GM21381 (cell line): ENCODE measurements around the gene LMCD1.
"Not testable (repeated sequence)": the region's sequence is repeated elsewhere in the genome, so short reads cannot be mapped to it uniquely, and the experiment has no call there.

Experiments
- ATAC-seq: cut with Tn5 transposase; IDR thresholded peaks from one replicate; pipeline ENCODE4 v1.9.1; 2021; ENCODE audit warnings: mild to moderate bottlenecking, moderate library complexity; ENCODE audit not compliant: unreplicated experiment

LMCD1 gene

GRCh38 chr3:8579943-8580342 is 78.3 kb downstream of the LMCD1 start:
- no peak for ATAC-seq

- not testable (repeated sequence) for ATAC-seq
Measured at GRCh38 chr3:8580434-8580833, 78.8 kb downstream of the LMCD1 start.

- ATAC-seq = no peak
Measured at GRCh38 chr3:8581373-8581772, 79.8 kb downstream of the LMCD1 start.

GRCh38 chr3:8581806-8582445 is 80.3 kb downstream of the LMCD1 start:
- no peak for ATAC-seq

GRCh38 chr3:8584661-8585060 is 83.0 kb downstream of the LMCD1 start:
- no peak for ATAC-seq

- ATAC-seq = no peak
Measured at GRCh38 chr3:8589880-8590556, 88.4 kb downstream of the LMCD1 start.

- no peak for ATAC-seq
Measured at GRCh38 chr3:8593021-8593827, 91.6 kb downstream of the LMCD1 start.

- ATAC-seq = no peak
Measured at GRCh38 chr3:8595252-8595651, 93.6 kb downstream of the LMCD1 start.

GRCh38 chr3:8595695-8596115 is 94.1 kb downstream of the LMCD1 start:
- no peak for ATAC-seq

- ATAC-seq = no peak
Measured at GRCh38 chr3:8596321-8597218, 94.9 kb downstream of the LMCD1 start.

- no peak for ATAC-seq
Measured at GRCh38 chr3:8597219-8597853, 95.7 kb downstream of the LMCD1 start.

- ATAC-seq = no peak
Measured at GRCh38 chr3:8599146-8599545, 97.5 kb downstream of the LMCD1 start.

- ATAC-seq = no peak
Measured at GRCh38 chr3:8600457-8600856, 98.8 kb downstream of the LMCD1 start.

GRCh38 chr3:8603115-8603710 is 101.6 kb downstream of the LMCD1 start:
- ATAC-seq = no peak

GRCh38 chr3:8604006-8604405 is 102.4 kb downstream of the LMCD1 start:
- no peak for ATAC-seq

GRCh38 chr3:8604988-8605387 is 103.4 kb downstream of the LMCD1 start:
- ATAC-seq = no peak

GRCh38 chr3:8606701-8607231 is 105.1 kb downstream of the LMCD1 start:
- no peak for ATAC-seq

- no peak for ATAC-seq
Measured at GRCh38 chr3:8607234-8608040, 105.8 kb downstream of the LMCD1 start.
